ENCODE data around the gene ALX4.

DNA sequence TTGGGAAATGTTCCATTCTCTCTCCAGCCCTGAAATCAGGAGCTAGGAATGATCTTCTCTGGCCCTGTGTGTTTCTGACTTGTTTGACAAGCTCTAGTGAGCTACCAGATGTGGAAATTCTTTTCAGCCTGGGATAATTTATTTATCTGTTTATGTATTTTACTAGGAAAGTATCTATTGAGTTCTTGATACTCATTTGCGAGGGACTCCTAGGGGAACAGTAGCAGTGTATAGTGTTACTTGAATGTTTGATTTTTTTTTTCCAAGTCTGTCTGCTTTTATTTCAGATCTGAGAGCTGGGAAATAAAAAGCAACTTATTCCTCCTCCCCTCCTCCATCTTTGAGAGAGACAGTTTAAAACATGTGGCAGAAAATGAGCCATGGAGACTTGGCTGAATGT, 92.5 kb downstream of the ALX4 start:
- TF ChIP-seq, protein P1, sequence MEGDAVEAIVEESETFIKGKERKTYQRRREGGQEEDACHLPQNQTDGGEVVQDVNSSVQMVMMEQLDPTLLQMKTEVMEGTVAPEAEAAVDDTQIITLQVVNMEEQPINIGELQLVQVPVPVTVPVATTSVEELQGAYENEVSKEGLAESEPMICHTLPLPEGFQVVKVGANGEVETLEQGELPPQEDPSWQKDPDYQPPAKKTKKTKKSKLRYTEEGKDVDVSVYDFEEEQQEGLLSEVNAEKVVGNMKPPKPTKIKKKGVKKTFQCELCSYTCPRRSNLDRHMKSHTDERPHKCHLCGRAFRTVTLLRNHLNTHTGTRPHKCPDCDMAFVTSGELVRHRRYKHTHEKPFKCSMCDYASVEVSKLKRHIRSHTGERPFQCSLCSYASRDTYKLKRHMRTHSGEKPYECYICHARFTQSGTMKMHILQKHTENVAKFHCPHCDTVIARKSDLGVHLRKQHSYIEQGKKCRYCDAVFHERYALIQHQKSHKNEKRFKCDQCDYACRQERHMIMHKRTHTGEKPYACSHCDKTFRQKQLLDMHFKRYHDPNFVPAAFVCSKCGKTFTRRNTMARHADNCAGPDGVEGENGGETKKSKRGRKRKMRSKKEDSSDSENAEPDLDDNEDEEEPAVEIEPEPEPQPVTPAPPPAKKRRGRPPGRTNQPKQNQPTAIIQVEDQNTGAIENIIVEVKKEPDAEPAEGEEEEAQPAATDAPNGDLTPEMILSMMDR (IDR thresholded peaks at IDR 0.05) = no peak
- TF ChIP-seq POLR2A (IDR thresholded peaks at IDR 0.05) = no peak
